Neuronal stem cell (in vitro differentiated cells): ENCODE results near the gene C2orf81.

Experiments
- DNase-seq: peaks from one replicate; pipeline ENCODE4 v3.0.0-alpha.2; 2013; ENCODE audit warnings: low spot score
- H2AFZ ChIP-seq: one replicate; pipeline ENCODE4 v1.6.1; 2013; ENCODE audit warnings: mild to moderate bottlenecking, low read length, inconsistent platforms
- H2AK5ac ChIP-seq: 2 replicates; pipeline ENCODE4 v1.6.1; 2013; ENCODE audit warnings: low read depth, mild to moderate bottlenecking, inconsistent platforms, low read length, moderate library complexity, mixed read lengths
- H2BK120ac ChIP-seq: 2 replicates; pipeline ENCODE4 v1.6.1; 2013; ENCODE audit warnings: low read depth, mild to moderate bottlenecking, inconsistent platforms, low read length, moderate library complexity, mixed read lengths
- H2BK12ac ChIP-seq: one replicate; pipeline ENCODE4 v1.6.1; 2013; ENCODE audit warnings: low read length, inconsistent platforms
- H2BK15ac ChIP-seq: 2 replicates; pipeline ENCODE4 v1.6.1; 2013; ENCODE audit warnings: mild to moderate bottlenecking, low read length, inconsistent platforms, mixed read lengths
- H2BK5ac ChIP-seq: one replicate; pipeline ENCODE4 v1.6.1; 2013; ENCODE audit warnings: inconsistent platforms, mild to moderate bottlenecking, low read length, moderate library complexity
- H3K14ac ChIP-seq: one replicate; pipeline ENCODE4 v1.6.1; 2013; ENCODE audit warnings: low read length, inconsistent platforms
- H3K18ac ChIP-seq: 2 replicates; pipeline ENCODE4 v1.6.1; 2013; ENCODE audit warnings: low read length, inconsistent platforms
- H3K23ac ChIP-seq: 2 replicates; pipeline ENCODE4 v1.6.1; 2013; ENCODE audit warnings: low read depth, mild to moderate bottlenecking, mixed read lengths, low read length, inconsistent platforms; ENCODE audit not compliant: poor library complexity
- H3K27ac ChIP-seq: replicated peaks from 3 replicates; pipeline ENCODE4 v1.5.1; 2013; ENCODE audit warnings: low read length, inconsistent platforms
- H3K27me3 ChIP-seq, 3 experiments: 2 replicates each; pipeline ENCODE4 v1.6.1; 2013; ENCODE audit warnings: low read length in 3 of 3, mild to moderate bottlenecking in 2 of 3, inconsistent platforms in 1 of 3, low read depth in 1 of 3, mixed read lengths in 1 of 3, moderate library complexity in 1 of 3; ENCODE audit not compliant: control insufficient read depth in 3 of 3, insufficient read depth in 3 of 3
- H3K36me3 ChIP-seq, 2 donors: replicated peaks in 1 of 2; 2 replicates each; pipeline ENCODE4 v1.6.1; 2013; ENCODE audit warnings: low read length in 2 of 2; ENCODE audit not compliant: control insufficient read depth in 2 of 2, insufficient read depth in 2 of 2
- H3K4ac ChIP-seq: 2 replicates; pipeline ENCODE4 v1.6.1; 2013; ENCODE audit warnings: inconsistent platforms, mild to moderate bottlenecking, low read length, moderate library complexity
- H3K4me1 ChIP-seq, 2 donors: 1 replicate in 1 of 2; 2 replicates in 1 of 2; pipeline ENCODE4 v1.6.1; 2013; ENCODE audit warnings: low read length in 2 of 2, low read depth in 1 of 2; ENCODE audit not compliant: control insufficient read depth in 2 of 2, insufficient read depth in 1 of 2
- H3K4me2 ChIP-seq: one replicate; pipeline ENCODE4 v1.6.1; 2013; ENCODE audit warnings: mild to moderate bottlenecking, low read length, inconsistent platforms; ENCODE audit not compliant: insufficient read depth, poor library complexity, severe bottlenecking
- H3K4me3 ChIP-seq, 2 donors: 2 replicates each; pipeline ENCODE4 v1.5.1; 2013; ENCODE audit warnings: low read length in 2 of 2, mild to moderate bottlenecking in 2 of 2, inconsistent platforms in 1 of 2, moderate library complexity in 1 of 2
- H3K79me1 ChIP-seq: one replicate; pipeline ENCODE4 v1.6.1; 2013; ENCODE audit warnings: low read depth, mild to moderate bottlenecking, inconsistent platforms, low read length, moderate library complexity
- H3K9ac ChIP-seq: one replicate; pipeline ENCODE4 v1.6.1; 2013; ENCODE audit warnings: mild to moderate bottlenecking, low read depth, low read length, inconsistent platforms; ENCODE audit not compliant: poor library complexity
- H3K9me3 ChIP-seq, 2 donors: replicated peaks in 1 of 2; 2 replicates each; pipeline versions ENCODE3 to v1.6.1; 2013; ENCODE audit warnings: low read length in 2 of 2, mild to moderate bottlenecking in 2 of 2, inconsistent platforms in 1 of 2, low read depth in 1 of 2, mixed read lengths in 1 of 2, moderate library complexity in 1 of 2; ENCODE audit not compliant: control insufficient read depth in 2 of 2, insufficient read depth in 1 of 2
- H4K8ac ChIP-seq: one replicate; pipeline ENCODE4 v1.6.1; 2013; ENCODE audit warnings: low read depth, mild to moderate bottlenecking, inconsistent platforms, low read length, moderate library complexity
- H4K91ac ChIP-seq: one replicate; pipeline ENCODE4 v1.6.1; 2013; ENCODE audit warnings: low read length, low read depth, mild to moderate bottlenecking, inconsistent platforms; ENCODE audit not compliant: poor library complexity
- WGBS, 2 donors: extraction: QIAGEN DNeasy Blood & Tissue Kit; methylation state at CpG; one replicate each; pipeline ENCODE4 v1.1.7; 2013; ENCODE audit warnings: missing lambda C conversion rate in 2 of 2, mixed read lengths in 1 of 2; ENCODE audit not compliant: insufficient read length in 2 of 2, insufficient replicate concordance in 1 of 2; ENCODE audit errors: extremely low coverage in 2 of 2; 5-methylcytosine and 5-hydroxymethylcytosine counted together

C2orf81 gene

DNA sequence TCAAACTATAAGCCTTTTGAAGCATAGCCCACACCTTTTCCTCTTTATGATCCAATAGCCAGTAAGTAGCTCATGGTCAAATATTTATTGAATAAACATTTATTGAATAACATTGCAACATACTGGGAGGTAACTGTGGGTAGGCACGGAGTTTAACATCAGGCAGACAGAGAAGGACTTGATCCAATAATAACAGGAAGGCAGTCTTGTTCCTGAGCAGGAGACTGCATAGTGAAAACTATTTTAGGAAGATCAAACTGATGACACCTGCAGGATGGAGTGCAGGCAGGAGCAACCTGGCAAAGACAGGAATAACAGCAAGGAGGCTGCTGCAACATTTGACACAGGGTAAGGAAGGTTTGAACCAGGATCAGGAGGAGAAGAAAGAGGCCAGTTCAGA lies 38.2 kb downstream of the C2orf81 start:
- H3K36me3 ChIP-seq = peaks cover 8 to 25% of the 10 kb centered on the region in 2 donors
- no peak overlapping the region for H3K27ac ChIP-seq
- H3K27me3 ChIP-seq = no peaks in the 10 kb centered on the region
- no peak overlapping the region for H2AK5ac ChIP-seq
- H4K8ac ChIP-seq = no peak overlapping the region
- no peak overlapping the region for H3K9ac ChIP-seq
- no peaks in the 10 kb centered on the region for H3K9me3 ChIP-seq
- H3K14ac ChIP-seq = no peak overlapping the region
- H3K4ac ChIP-seq = no peak overlapping the region
- H3K4me1 ChIP-seq = peaks cover 14 to 16% of the 10 kb centered on the region in 2 donors
- H3K18ac ChIP-seq = no peak overlapping the region
- no CpG with 5 or more reads among the region's 1 CpG for WGBS, 2 donors
- no peak overlapping the region for H3K23ac ChIP-seq
- no peak overlapping the region for H2BK15ac ChIP-seq
- H4K91ac ChIP-seq = no peak overlapping the region
- no peak overlapping the region for H2AFZ ChIP-seq
- H3K4me3 ChIP-seq = no peak overlapping the region
- no peak overlapping the region for H2BK120ac ChIP-seq
- peaks cover 11% of the 10 kb centered on the region for H3K79me1 ChIP-seq
- no peak for DNase-seq
- no peak overlapping the region for H2BK5ac ChIP-seq
- H3K4me2 ChIP-seq = no peak overlapping the region
- no peak overlapping the region for H2BK12ac ChIP-seq

DNA sequence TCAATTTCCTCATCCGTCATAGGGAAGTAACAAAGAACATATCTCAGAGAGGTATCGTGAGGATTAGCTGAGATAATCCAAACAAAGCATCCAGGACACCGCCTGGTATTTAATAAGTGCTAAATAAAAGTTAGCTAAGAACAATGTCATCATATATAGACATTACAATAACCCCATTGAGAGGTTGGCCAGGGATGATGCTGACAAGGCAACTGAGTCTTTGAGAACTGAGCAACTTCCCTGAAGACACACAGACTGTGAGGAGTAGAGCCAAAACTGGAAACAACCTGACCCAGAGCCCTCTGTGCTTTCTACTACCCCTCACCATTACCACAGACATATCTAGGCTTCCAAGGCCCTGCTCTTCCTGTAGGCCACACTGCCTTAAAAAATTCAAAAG lies 39.7 kb downstream of the C2orf81 start:
- H2AK5ac ChIP-seq = no peak overlapping the region
- peaks cover 17 to 39% of the 10 kb centered on the region in 2 donors for H3K36me3 ChIP-seq
- no peak overlapping the region for H2BK15ac ChIP-seq
- H3K9ac ChIP-seq = no peak overlapping the region
- H3K18ac ChIP-seq = no peak overlapping the region
- H2BK120ac ChIP-seq = no peak overlapping the region
- H3K4ac ChIP-seq = no peak overlapping the region
- H4K91ac ChIP-seq = no peak overlapping the region
- no peaks in the 10 kb centered on the region for H3K27me3 ChIP-seq
- no peak overlapping the region for H2BK12ac ChIP-seq
- no peak overlapping the region for H3K4me2 ChIP-seq
- no peak for DNase-seq
- H2BK5ac ChIP-seq = no peak overlapping the region
- no peak overlapping the region for H3K23ac ChIP-seq
- H3K9me3 ChIP-seq = no peaks in the 10 kb centered on the region
- H3K27ac ChIP-seq = no peak overlapping the region
- WGBS, 2 donors = no CpG with 5 or more reads among the region's 3 CpGs
- H3K4me1 ChIP-seq = peaks cover 14 to 16% of the 10 kb centered on the region in 2 donors
- H4K8ac ChIP-seq = no peak overlapping the region
- peaks cover 15% of the 10 kb centered on the region for H3K79me1 ChIP-seq
- H3K4me3 ChIP-seq = no peak overlapping the region
- H2AFZ ChIP-seq = no peak overlapping the region
- no peak overlapping the region for H3K14ac ChIP-seq

DNA sequence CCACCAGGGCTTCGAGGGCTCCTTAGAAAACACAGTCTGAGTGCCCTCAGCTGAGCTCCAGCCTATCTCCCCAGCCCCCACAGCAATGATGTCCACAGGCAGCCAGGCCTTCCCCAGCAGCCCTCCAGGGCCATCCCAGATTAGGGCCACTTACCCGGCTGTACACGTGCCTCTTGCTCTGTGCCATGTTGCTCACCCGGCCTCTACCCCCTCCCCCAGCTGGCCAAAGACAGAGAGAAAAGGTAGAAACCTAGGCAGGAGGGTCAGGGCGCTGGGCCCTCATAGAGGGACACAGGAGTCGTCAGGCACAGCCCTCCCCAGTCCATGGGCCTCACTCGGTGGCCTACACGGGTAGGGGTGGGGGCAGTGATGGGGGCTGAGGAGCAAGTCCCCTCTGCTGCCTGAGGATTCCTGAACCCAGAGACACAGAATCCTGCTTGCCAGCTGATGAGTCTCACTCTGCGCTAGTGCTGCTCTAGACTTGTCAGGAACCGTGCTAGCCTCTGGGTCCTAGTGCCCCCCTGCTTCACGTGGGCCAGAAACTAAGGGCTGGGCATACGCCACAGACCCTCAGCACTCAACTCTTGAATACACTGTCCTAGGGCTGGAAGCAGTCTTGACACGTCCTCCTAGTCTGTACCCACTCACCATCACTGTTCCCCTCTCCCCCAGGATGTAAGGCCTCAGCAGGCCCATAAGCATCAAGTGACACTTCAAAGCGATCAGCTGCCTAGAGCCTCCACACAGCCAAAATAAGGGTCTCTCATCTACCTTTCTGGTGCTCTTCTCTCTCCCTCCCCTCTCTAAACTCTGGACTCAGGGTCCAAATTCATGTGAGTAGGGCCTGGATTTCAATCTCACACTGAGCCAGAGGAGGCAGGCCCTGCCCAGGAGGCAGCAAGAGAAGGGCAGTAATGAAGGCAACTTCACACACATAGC lies 41.3 kb downstream of the C2orf81 start, which contains the start of gene DCTN1:
DCTN1 (minus strand) TSS at position 461 of the 939 bp plus-strand sequence; CDS start at position 187, 274 bp downstream.
- Histone ChIP-seq H2BK15ac (no peak within 1 kb of the TSS), H3K23ac (no peak within 1 kb of the TSS), H2AFZ (no peak within 1 kb of the TSS), H2BK120ac (no peak within 1 kb of the TSS), H2BK5ac (no peak within 1 kb of the TSS), H3K27me3 (no peaks in the 10 kb centered on the region), H3K18ac (peak within 1 kb of the TSS; percentile 16), H3K36me3 (peaks cover 17 to 46% of the 10 kb centered on the region in 2 donors), H4K8ac (no peak within 1 kb of the TSS), H3K4me2 (peak within 1 kb of the TSS; percentile 65), H3K4ac (no peak within 1 kb of the TSS), H4K91ac (no peak within 1 kb of the TSS), H3K4me1 (peaks cover 11 to 14% of the 10 kb centered on the region in 2 donors), H3K27ac (no peak within 1 kb of the TSS), H3K14ac (no peak within 1 kb of the TSS), H3K9ac (peak within 1 kb of the TSS; percentile 71), H3K79me1 (peaks cover 18% of the 10 kb centered on the region), H3K9me3 (no peaks in the 10 kb centered on the region), H2AK5ac (peak within 1 kb of the TSS; percentile 49), H3K4me3 (peak within 1 kb of the TSS; percentile 29 to 66), H2BK12ac (no peak within 1 kb of the TSS)
- no CpG with 5 or more reads among the region's 14 CpGs for WGBS, 2 donors
- DNase-seq = peak; percentile 46

- H3K4me1 ChIP-seq = peaks cover 26 to 27% of the 10 kb centered on the region in 2 donors
- no peak overlapping the region for H4K91ac ChIP-seq
- H3K36me3 ChIP-seq = peaks cover 12 to 26% of the 10 kb centered on the region in 2 donors
- no peak overlapping the region for H3K27ac ChIP-seq
- DNase-seq = no peak
- H3K14ac ChIP-seq = no peak overlapping the region
- H3K27me3 ChIP-seq = no peaks in the 10 kb centered on the region
- H3K4me3 ChIP-seq = no peak overlapping the region
- H2BK12ac ChIP-seq = no peak overlapping the region
- no peak overlapping the region for H2BK5ac ChIP-seq
- H3K4me2 ChIP-seq = no peak overlapping the region
- no peak overlapping the region for H2AK5ac ChIP-seq
- WGBS, 2 donors = no CpG with 5 or more reads among the region's 10 CpGs
- H2BK15ac ChIP-seq = no peak overlapping the region
- no peak overlapping the region for H3K9ac ChIP-seq
- H4K8ac ChIP-seq = no peak overlapping the region
- H3K18ac ChIP-seq = no peak overlapping the region
- H2AFZ ChIP-seq = no peak overlapping the region
- H2BK120ac ChIP-seq = no peak overlapping the region
- no peak overlapping the region for H3K4ac ChIP-seq
- no peak overlapping the region for H3K23ac ChIP-seq
- H3K79me1 ChIP-seq = peaks cover 22% of the 10 kb centered on the region
- H3K9me3 ChIP-seq = no peaks in the 10 kb centered on the region
Measured at GRCh38 chr2:74378007-74378406, 43.4 kb downstream of the C2orf81 start.
